WTC11 (cell line): ENCODE measurements around the gene BRD4.

ENCODE experiments used
- CREB1 ChIP-seq: sonication (generic); formaldehyde crosslinking; IDR thresholded peaks from 2 replicates; pipeline ENCODE4 v1.8.0; 2023; ENCODE audit warnings: mild to moderate bottlenecking, missing genetic modification reagents
- CREM ChIP-seq: sonication (generic); formaldehyde crosslinking; IDR thresholded peaks from 2 replicates; pipeline ENCODE4 v1.8.1; 2022; ENCODE audit warnings: mild to moderate bottlenecking, missing genetic modification reagents, moderate library complexity
- EMX1 ChIP-seq: fragments of 250-450 bp; sonication (Bioruptor Pico); IDR thresholded peaks from 2 replicates; pipeline ENCODE4 v1.8.0; 2021; ENCODE audit warnings: mild to moderate bottlenecking
- GABPB1 ChIP-seq: sonication (generic); formaldehyde crosslinking; IDR thresholded peaks from 2 replicates; pipeline ENCODE4 v1.8.1; 2023; ENCODE audit warnings: mild to moderate bottlenecking, missing genetic modification reagents
- MLX ChIP-seq: sonication (generic); formaldehyde crosslinking; IDR thresholded peaks from 2 replicates; pipeline ENCODE4 v1.8.1; 2023; ENCODE audit warnings: mild to moderate bottlenecking, missing genetic modification reagents, moderate library complexity
- NFYB ChIP-seq: sonication (generic); formaldehyde crosslinking; conservative IDR thresholded peaks from 2 replicates; pipeline ENCODE4 v1.8.0; 2022; ENCODE audit warnings: low read depth, missing genetic modification reagents
- NR1H2 ChIP-seq: sonication (generic); formaldehyde crosslinking; IDR thresholded peaks from 2 replicates; pipeline ENCODE4 v1.9.0; 2021; ENCODE audit warnings: mild to moderate bottlenecking, moderate library complexity, missing genetic modification reagents
- SMAD3 ChIP-seq: sonication (generic); formaldehyde crosslinking; IDR thresholded peaks from 2 replicates; pipeline ENCODE4 v1.8.0; 2022; ENCODE audit warnings: missing genetic modification reagents, mild to moderate bottlenecking, borderline replicate concordance
- TF ChIP-seq, protein P1 (sequence below): fragments of 200-600 bp; IDR thresholded peaks from 2 replicates; pipeline ENCODE4 v1.8.0; 2022; ENCODE audit warnings: antibody characterized with exemption
- TF ChIP-seq, protein P2 (sequence below): sonication (generic); formaldehyde crosslinking; IDR thresholded peaks from 2 replicates; pipeline ENCODE4 v1.8.1; 2023; ENCODE audit warnings: mild to moderate bottlenecking, missing genetic modification reagents
- TF ChIP-seq, protein P3 (sequence below): sonication (generic); formaldehyde crosslinking; IDR thresholded peaks from 2 replicates; pipeline ENCODE4 v1.8.1; 2022; ENCODE audit warnings: mild to moderate bottlenecking, moderate library complexity, missing genetic modification reagents

GRCh38 chr19:15365264-15365663, 32.9 kb upstream of the BRD4 start:
- TF ChIP-seq, protein P1, sequence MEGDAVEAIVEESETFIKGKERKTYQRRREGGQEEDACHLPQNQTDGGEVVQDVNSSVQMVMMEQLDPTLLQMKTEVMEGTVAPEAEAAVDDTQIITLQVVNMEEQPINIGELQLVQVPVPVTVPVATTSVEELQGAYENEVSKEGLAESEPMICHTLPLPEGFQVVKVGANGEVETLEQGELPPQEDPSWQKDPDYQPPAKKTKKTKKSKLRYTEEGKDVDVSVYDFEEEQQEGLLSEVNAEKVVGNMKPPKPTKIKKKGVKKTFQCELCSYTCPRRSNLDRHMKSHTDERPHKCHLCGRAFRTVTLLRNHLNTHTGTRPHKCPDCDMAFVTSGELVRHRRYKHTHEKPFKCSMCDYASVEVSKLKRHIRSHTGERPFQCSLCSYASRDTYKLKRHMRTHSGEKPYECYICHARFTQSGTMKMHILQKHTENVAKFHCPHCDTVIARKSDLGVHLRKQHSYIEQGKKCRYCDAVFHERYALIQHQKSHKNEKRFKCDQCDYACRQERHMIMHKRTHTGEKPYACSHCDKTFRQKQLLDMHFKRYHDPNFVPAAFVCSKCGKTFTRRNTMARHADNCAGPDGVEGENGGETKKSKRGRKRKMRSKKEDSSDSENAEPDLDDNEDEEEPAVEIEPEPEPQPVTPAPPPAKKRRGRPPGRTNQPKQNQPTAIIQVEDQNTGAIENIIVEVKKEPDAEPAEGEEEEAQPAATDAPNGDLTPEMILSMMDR = no peak
- TF ChIP-seq NR1H2 (CRISPR knock-in tag) (no peak), SMAD3 (CRISPR knock-in tag) (no peak), CREB1 (CRISPR knock-in tag) (no peak), GABPB1 (CRISPR knock-in tag) (no peak), EMX1 (CRISPR knock-in tag) (no peak), MLX (CRISPR knock-in tag) (no peak), CREM (no peak), NFYB (no peak)
- TF ChIP-seq, protein P2, sequence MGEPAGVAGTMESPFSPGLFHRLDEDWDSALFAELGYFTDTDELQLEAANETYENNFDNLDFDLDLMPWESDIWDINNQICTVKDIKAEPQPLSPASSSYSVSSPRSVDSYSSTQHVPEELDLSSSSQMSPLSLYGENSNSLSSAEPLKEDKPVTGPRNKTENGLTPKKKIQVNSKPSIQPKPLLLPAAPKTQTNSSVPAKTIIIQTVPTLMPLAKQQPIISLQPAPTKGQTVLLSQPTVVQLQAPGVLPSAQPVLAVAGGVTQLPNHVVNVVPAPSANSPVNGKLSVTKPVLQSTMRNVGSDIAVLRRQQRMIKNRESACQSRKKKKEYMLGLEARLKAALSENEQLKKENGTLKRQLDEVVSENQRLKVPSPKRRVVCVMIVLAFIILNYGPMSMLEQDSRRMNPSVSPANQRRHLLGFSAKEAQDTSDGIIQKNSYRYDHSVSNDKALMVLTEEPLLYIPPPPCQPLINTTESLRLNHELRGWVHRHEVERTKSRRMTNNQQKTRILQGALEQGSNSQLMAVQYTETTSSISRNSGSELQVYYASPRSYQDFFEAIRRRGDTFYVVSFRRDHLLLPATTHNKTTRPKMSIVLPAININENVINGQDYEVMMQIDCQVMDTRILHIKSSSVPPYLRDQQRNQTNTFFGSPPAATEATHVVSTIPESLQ = no peak
- TF ChIP-seq, protein P3, sequence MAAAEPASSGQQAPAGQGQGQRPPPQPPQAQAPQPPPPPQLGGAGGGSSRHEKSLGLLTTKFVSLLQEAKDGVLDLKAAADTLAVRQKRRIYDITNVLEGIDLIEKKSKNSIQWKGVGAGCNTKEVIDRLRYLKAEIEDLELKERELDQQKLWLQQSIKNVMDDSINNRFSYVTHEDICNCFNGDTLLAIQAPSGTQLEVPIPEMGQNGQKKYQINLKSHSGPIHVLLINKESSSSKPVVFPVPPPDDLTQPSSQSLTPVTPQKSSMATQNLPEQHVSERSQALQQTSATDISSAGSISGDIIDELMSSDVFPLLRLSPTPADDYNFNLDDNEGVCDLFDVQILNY (CRISPR knock-in tag) = no peak
